GM10266 (cell line): ENCODE results near the gene FRYL.
A peak's percentile ranks its signal among the peaks of the same experiment; 100 is the strongest.

ENCODE experiments used
- DNase-seq: peaks from one replicate; pipeline ENCODE4 v3.0.0; 2012; ENCODE audit errors: extremely low spot score
- TF ChIP-seq, protein P1 (sequence below): IDR thresholded peaks from 2 replicates; pipeline ENCODE4 v1.5.1; 2012; ENCODE audit warnings: mild to moderate bottlenecking, low read depth; ENCODE audit not compliant: control insufficient read depth, insufficient read depth; ENCODE audit errors: missing control alignments

FRYL gene

DNA sequence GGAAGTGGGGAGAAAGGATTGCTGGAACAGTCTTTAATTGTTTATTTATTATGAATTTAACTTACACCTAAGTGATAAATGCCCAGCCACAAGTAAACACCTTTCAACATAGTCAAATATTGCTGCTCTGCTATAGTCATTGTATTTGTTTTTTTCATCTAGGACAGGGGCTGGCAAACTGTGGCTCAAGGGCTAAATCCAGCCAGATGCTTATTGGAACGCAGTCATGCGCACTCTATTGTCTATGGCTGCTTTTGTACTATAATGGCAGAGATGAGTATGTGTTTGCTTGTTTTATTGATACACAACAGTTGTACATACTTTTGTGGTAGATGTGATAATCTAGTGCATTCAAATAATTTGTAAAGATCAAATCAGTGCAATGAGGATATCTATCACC lies 194.7 kb downstream of the FRYL start:
- TF ChIP-seq, protein P1, sequence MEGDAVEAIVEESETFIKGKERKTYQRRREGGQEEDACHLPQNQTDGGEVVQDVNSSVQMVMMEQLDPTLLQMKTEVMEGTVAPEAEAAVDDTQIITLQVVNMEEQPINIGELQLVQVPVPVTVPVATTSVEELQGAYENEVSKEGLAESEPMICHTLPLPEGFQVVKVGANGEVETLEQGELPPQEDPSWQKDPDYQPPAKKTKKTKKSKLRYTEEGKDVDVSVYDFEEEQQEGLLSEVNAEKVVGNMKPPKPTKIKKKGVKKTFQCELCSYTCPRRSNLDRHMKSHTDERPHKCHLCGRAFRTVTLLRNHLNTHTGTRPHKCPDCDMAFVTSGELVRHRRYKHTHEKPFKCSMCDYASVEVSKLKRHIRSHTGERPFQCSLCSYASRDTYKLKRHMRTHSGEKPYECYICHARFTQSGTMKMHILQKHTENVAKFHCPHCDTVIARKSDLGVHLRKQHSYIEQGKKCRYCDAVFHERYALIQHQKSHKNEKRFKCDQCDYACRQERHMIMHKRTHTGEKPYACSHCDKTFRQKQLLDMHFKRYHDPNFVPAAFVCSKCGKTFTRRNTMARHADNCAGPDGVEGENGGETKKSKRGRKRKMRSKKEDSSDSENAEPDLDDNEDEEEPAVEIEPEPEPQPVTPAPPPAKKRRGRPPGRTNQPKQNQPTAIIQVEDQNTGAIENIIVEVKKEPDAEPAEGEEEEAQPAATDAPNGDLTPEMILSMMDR, result no peak

DNA sequence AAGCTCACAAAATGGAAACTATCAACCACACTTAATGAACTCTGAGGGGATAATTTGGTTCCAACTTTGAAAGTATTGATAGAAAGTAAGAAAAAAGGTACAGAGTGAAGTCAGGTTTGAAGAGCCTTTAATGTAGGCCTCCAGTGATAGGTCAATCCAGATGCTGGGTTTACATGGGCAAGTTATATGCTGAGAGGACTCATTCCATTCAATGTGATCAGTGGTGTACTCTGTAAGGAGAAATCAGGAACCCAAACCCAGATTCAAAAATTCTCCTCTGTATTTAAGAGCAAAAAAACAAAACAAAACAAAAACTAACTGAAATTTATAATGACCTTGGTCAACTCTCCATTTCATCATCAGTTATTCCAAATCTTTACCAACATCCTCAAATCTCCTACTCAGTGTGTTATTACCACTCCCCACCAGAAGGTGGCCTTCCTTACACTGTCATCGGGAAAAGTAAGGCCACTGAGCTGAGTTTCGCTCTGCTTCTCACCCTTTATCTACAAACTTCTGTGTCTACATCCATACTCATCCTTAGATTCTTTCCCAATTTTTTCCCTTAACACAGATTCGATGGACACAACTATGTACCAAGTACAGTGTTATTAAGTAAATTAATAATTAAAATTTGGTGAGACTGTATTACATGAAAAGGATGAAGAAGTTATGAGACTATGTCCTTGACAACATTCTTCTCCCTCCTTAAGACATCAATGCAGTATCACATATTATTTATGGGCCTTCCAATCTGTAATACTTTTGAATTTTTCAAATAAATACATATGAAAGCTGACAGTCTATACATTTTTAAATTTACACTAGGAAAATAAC lies 201.7 kb downstream of the FRYL start:
- TF ChIP-seq, protein P1, result peak; percentile 86
- DNase-seq, result peak; percentile 32

More for the DNA sequence above, 194.7 kb downstream of the FRYL start:
- no peak for DNase-seq

DNA sequence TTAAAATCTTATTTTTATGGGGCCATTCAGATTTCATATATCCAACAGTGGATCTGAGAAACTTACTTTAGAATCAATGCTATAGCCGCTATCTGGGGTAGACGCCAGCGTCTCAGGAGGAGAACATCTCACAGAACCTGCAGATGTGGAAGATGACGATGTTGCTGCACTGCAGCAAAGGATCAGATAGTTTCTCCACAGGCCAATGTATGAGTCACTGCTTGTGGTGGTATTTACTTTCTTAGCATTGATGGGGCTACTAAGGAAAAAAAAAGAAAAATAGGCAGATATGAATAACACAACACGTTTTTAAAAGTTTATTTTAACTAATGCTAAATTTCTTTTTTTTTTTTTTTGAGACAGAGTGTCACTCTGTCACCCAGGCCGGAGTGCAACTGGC lies 204.1 kb downstream of the FRYL start:
- TF ChIP-seq, protein P1, result no peak
- DNase-seq, result no peak

DNA sequence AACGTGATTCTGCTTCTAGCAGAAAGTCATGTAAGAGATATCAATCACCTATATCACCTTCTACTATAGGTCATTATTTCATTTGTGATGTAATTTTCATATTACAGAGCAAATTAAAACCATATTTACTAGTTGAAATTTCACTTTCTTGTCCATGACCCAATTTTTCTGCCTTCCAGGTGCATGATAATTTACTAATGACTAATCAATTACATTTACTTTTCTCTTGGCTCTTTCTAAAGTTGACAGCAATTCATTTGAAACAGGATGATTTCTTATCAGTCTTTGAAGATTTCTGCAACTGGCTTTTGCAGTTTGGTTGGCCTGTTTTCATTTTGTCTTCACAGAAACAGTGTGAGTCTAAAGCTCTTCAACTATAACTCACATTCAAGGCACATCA lies 208.6 kb downstream of the FRYL start:
- no peak for DNase-seq
- TF ChIP-seq, protein P1, result no peak

DNA sequence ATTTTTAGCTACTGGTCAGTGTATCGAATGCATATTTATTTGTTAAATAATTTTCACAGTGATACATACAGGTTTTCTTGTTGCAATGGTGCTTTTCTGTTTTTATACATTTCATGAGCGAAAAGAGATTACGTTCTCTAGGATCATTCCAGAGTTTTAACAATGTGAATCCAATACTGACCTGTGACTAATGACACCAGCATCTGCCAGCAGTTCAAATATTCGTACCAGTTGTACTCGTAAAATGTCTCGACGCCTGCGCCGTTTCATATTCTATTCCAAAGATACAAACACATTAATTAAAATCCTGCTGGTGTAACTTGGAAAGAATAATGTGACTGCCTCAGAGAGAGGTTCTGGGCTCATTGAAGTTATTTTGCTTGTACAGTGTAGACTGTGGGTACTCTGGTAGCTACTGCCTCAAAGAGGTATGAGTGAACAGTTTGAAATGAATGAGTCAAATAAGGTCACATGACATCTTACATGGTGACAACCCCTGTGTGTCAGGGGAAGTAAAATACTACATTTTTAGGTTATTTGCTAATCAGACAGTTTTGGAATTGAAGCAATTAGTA lies 209.3 kb downstream of the FRYL start:
- TF ChIP-seq, protein P1, result no peak
- DNase-seq, result no peak

DNA sequence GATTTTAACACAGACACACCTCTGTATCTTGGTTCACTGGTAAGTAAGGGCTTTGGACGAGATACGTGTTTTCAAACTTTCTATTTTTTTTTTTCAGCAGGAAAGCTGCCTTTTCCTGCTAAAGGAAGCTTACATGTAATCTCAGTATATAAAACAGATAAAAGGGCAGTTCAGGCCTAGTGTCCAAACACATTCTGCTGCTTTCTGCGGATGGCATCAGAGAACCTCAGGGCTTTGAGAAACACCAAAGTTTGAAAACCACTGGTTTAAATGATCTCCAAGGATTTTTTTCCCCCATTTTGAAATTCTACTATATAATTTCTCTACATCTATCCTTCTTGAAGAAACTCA lies 214.1 kb downstream of the FRYL start:
- DNase-seq, result no peak
- TF ChIP-seq, protein P1, result no peak

DNA sequence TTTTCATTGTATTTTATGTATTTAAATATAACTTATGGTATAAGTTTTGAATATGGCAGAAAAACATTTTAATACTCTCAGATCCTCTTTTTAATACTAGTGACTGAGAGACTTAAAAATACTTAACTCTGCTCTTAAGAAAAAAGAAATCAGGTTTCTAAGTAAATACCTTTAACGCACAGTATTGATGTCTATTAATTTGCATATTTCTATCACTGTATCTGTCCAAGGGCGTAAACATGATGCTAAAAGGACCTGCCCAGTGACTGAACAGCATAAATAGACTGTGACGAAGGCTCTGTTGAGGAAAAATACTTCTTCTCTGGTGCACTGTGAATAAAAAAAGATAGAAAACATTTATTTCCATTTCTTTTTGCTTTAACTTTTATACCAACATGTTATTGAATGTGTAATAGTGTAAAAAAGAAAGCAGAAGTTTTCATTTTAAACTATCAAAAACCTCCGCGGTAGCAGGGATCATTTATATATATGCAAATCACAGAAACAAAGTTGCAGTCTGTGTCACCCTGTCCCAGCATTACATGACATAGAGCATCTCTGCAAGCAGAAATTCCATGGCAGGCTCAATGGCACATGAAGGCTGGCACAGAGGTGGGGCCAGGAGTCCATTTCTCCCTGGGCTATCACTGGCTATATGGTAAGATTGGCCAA lies 214.6 kb downstream of the FRYL start:
- TF ChIP-seq, protein P1, result no peak
- DNase-seq, result no peak
